CD4-positive, alpha-beta T cell (primary cell): ENCODE results near the gene DUSP22. TPM values are rescaled to one million over a fixed set of nuclear protein-coding genes. Genes with fewer than 3 reads are reported as not detected.

Source experiments
- ATAC-seq: fragments of 200-7000 bp; cut with Tn5 transposase; one replicate; pipeline ENCODE4 v1.10.0; 2022; ENCODE audit warnings: mild to moderate bottlenecking; ENCODE audit not compliant: poor library complexity
- CTCF ChIA-PET: fragments of 350-600 bp; sonication (Branson Sonifier 250); formaldehyde crosslinking; loops from one replicate; lab custom pipeline; 2021; ENCODE audit warnings: antibody characterized with exemption, inconsistent platforms; lab: Charles Lee
- POLR2A ChIA-PET: fragments of 350-600 bp; sonication (Branson Sonifier 250); formaldehyde crosslinking; loops from one replicate; lab custom pipeline; 2021; ENCODE audit warnings: antibody characterized with exemption, inconsistent platforms; lab: Charles Lee
- DNase-seq, 14 experiments: peaks; one replicate each; pipeline ENCODE4 v3.0.0-alpha.2; 2013 to 2020; ENCODE audit warnings: mixed read lengths in 2 of 14
- H3K27ac ChIP-seq, 2 donors: one replicate each; pipeline versions ENCODE4 v1.5.1 to v1.7.0; 2013; ENCODE audit warnings: low read length in 2 of 2, low read depth in 1 of 2, mild to moderate bottlenecking in 1 of 2
- H3K27me3 ChIP-seq, 2 experiments: 1 replicate in 1 of 2; 2 replicates in 1 of 2; pipeline versions ENCODE4 v1.6.1 to v1.7.0; 2013; ENCODE audit warnings: low read length in 2 of 2, control low read depth in 1 of 2, mild to moderate bottlenecking in 1 of 2, moderate library complexity in 1 of 2; ENCODE audit not compliant: insufficient read depth in 2 of 2, control insufficient read depth in 1 of 2
- H3K36me3 ChIP-seq: one replicate; pipeline ENCODE4 v1.6.1; 2013; ENCODE audit warnings: low read length, control low read depth; ENCODE audit not compliant: insufficient read depth
- H3K4me1 ChIP-seq: one replicate; pipeline ENCODE4 v1.6.1; 2013; ENCODE audit warnings: low read length, control low read depth; ENCODE audit not compliant: insufficient read depth
- H3K4me3 ChIP-seq: one replicate; pipeline ENCODE4 v1.5.1; 2013; ENCODE audit warnings: mild to moderate bottlenecking, low read length, moderate library complexity
- H3K9me3 ChIP-seq, 2 experiments: 1 replicate in 1 of 2; 2 replicates in 1 of 2; pipeline versions ENCODE4 v1.6.1 to v1.7.0; 2013; ENCODE audit warnings: low read length in 2 of 2, mild to moderate bottlenecking in 2 of 2, control low read depth in 1 of 2, moderate library complexity in 1 of 2; ENCODE audit not compliant: control insufficient read depth in 1 of 2, insufficient read depth in 1 of 2
- H3K27ac Mint-ChIP-seq: one replicate; pipeline ENCODE4 v1.8.0; 2020; ENCODE audit warnings: mixed read lengths
- H3K27me3 Mint-ChIP-seq: one replicate; pipeline ENCODE4 v1.8.0; 2021; ENCODE audit warnings: mixed read lengths
- H3K36me3 Mint-ChIP-seq: one replicate; pipeline ENCODE4 v1.8.0; 2021; ENCODE audit warnings: low read depth, mixed read lengths
- H3K4me1 Mint-ChIP-seq: one replicate; pipeline ENCODE4 v1.8.0; 2021; ENCODE audit warnings: low read depth, mixed read lengths
- H3K4me3 Mint-ChIP-seq: one replicate; pipeline ENCODE4 v1.8.0; 2020; ENCODE audit warnings: mild to moderate bottlenecking, mixed read lengths
- H3K9me3 Mint-ChIP-seq: one replicate; pipeline ENCODE4 v1.8.0; 2020; ENCODE audit warnings: mixed read lengths
- CTCF ChIP-seq: fragments of 200-600 bp; IDR thresholded peaks from one replicate; pipeline ENCODE4 v1.8.0; 2022; ENCODE audit warnings: antibody characterized with exemption, mild to moderate bottlenecking
- intact Hi-C, 2 experiments: fragments of 100-400 bp; cut with DNase I in 1 of 2; cut with micrococcal nuclease in 1 of 2; formaldehyde crosslinking; loops; one replicate each; pipeline versions ENCODE4 v1.15.1 to v1.9.0; 2023 to 2025; cut with DNase I, micrococcal nuclease
- total RNA-seq, 174 experiments: library from RNA in 2 of 174; stranded (reverse) in 2 of 174; gene quantifications; one replicate each; pipeline ENCODE4 v1.2.3 and lab custom pipeline; 2021 to 2026

The DUSP22 gene
- total RNA-seq, 2 experiments from 2014 or later: 25.4 to 26.3 TPM

GRCh38 chr6:397056-397455 is 104.8 kb downstream of the DUSP22 start:
- Histone ChIP-seq H3K9me3 (no peaks in the 10 kb centered on the region), H3K27ac (no peak overlapping the region), H3K4me3 (no peak overlapping the region), H3K36me3 (peaks cover 17% of the 10 kb centered on the region), H3K4me1 (peaks cover 48% of the 10 kb centered on the region), H3K27me3 (no peaks in the 10 kb centered on the region)
- peak overlapping the region; percentile 6 for H3K4me3 Mint-ChIP-seq
- peaks cover 31% of the 10 kb centered on the region for H3K36me3 Mint-ChIP-seq
- intact Hi-C loops: loop anchor here in 1 of 2 experiments (5.0 kb wide), 1 partner anchor 95 kb away; no protein-coding TSS in a partner anchor
- peaks cover 5% of the 10 kb centered on the region for H3K27me3 Mint-ChIP-seq
- H3K9me3 Mint-ChIP-seq: no peaks in the 10 kb centered on the region
- ATAC-seq (no peak), DNase-seq (no peak)
- ChIA-PET CTCF (no interaction called here), POLR2A (interaction anchor here (1.2 kb wide), 2 partner anchors 13 to 94 kb away, joined by 3 read pairs; no protein-coding TSS in a partner anchor)
- peak overlapping the region; percentile 12 for H3K27ac Mint-ChIP-seq
- peaks cover 36% of the 10 kb centered on the region for H3K4me1 Mint-ChIP-seq
- no peak for TF ChIP-seq CTCF

- POLR2A ChIA-PET: interaction anchor here (1.1 to 1.2 kb wide), 3 partner anchors 12 to 93 kb away, joined by 3 read pairs; no protein-coding TSS in a partner anchor
- H3K27ac ChIP-seq: no peak overlapping the region
These were observed 105.3 kb downstream of the DUSP22 start for GRCh38 chr6:397604-398003.

GRCh38 chr6:398065-398464 is 105.8 kb downstream of the DUSP22 start:
- no peak for ATAC-seq
- Mint-ChIP-seq H3K27ac (no peak overlapping the region), H3K4me1 (peaks cover 46% of the 10 kb centered on the region), H3K9me3 (no peaks in the 10 kb centered on the region), H3K4me3 (no peak overlapping the region), H3K36me3 (peaks cover 34% of the 10 kb centered on the region), H3K27me3 (peaks cover 5% of the 10 kb centered on the region)
- no peak for TF ChIP-seq CTCF
- no peak for DNase-seq
- H3K9me3 ChIP-seq: no peaks in the 10 kb centered on the region
- no peak overlapping the region for H3K4me3 ChIP-seq
- peaks cover 42% of the 10 kb centered on the region for H3K4me1 ChIP-seq
- no peak overlapping the region for H3K27ac ChIP-seq
- peaks cover 17% of the 10 kb centered on the region for H3K36me3 ChIP-seq
- intact Hi-C loops: loop anchor here in 1 of 2 experiments (5.0 kb wide), 1 partner anchor 94 kb away; no protein-coding TSS in a partner anchor
- no peaks in the 10 kb centered on the region for H3K27me3 ChIP-seq
- ChIA-PET CTCF (interaction anchor here (0.5 to 1.5 kb wide), 3 partner anchors 11 to 104 kb away, joined by 3 read pairs; no protein-coding TSS in a partner anchor), POLR2A (interaction anchor here (1.1 to 1.2 kb wide), 3 partner anchors 12 to 93 kb away, joined by 3 read pairs; no protein-coding TSS in a partner anchor)

More at GRCh38 chr6:397604-398003, 105.3 kb downstream of the DUSP22 start:
- H3K4me3 Mint-ChIP-seq: peak overlapping the region; percentile 6
- H3K36me3 Mint-ChIP-seq: peaks cover 33% of the 10 kb centered on the region
- H3K27ac Mint-ChIP-seq: peak overlapping the region; percentile 12
- Histone ChIP-seq H3K4me1 (peaks cover 43% of the 10 kb centered on the region), H3K9me3 (no peaks in the 10 kb centered on the region), H3K4me3 (no peak overlapping the region), H3K27me3 (no peaks in the 10 kb centered on the region), H3K36me3 (peaks cover 17% of the 10 kb centered on the region)
- ATAC-seq (no peak), DNase-seq (no peak)
- peaks cover 41% of the 10 kb centered on the region for H3K4me1 Mint-ChIP-seq
- H3K9me3 Mint-ChIP-seq: no peaks in the 10 kb centered on the region
- peaks cover 5% of the 10 kb centered on the region for H3K27me3 Mint-ChIP-seq
- no peak for TF ChIP-seq CTCF
- CTCF ChIA-PET: interaction anchor here (0.5 to 1.5 kb wide), 3 partner anchors 11 to 105 kb away, joined by 3 read pairs; no protein-coding TSS in a partner anchor
- intact Hi-C loops: loop anchor here in 1 of 2 experiments (5.0 kb wide), 1 partner anchor 95 kb away; no protein-coding TSS in a partner anchor
